ENCODE data around the gene RBM47. TPM values are rescaled to one million over a fixed set of nuclear protein-coding genes. Genes with fewer than 3 reads are reported as not detected.

RBM47 gene
- total RNA-seq, 1 donor from 2014 or later = 0.37 TPM

GRCh38 chr4:40576651-40577480 lies 52.8 kb downstream of the RBM47 start:
- Mint-ChIP-seq H3K4me3 (no peak overlapping the region), H3K9me3 (no peaks in the 10 kb centered on the region), H3K4me1 (peaks cover 10% of the 10 kb centered on the region), H3K36me3 (ENCODE audit: low read depth) (no peaks in the 10 kb centered on the region), H3K27me3 (ENCODE audit: low read depth) (no peaks in the 10 kb centered on the region), H3K27ac (ENCODE audit: unreplicated experiment) (peak overlapping the region; percentile 89)
- TF ChIP-seq CTCF (conservative IDR thresholded peaks at IDR 0.05) = no peak
- DNase-seq (ENCODE audit: low read depth, low spot score) = no peak

- Mint-ChIP-seq H3K27me3 (ENCODE audit: low read depth) (no peaks in the 10 kb centered on the region), H3K4me3 (no peak overlapping the region), H3K36me3 (ENCODE audit: low read depth) (no peaks in the 10 kb centered on the region), H3K27ac (ENCODE audit: unreplicated experiment) (no peak overlapping the region), H3K9me3 (no peaks in the 10 kb centered on the region), H3K4me1 (peaks cover 10% of the 10 kb centered on the region)
- DNase-seq (ENCODE audit: low read depth, low spot score) = no peak
- no peak for TF ChIP-seq CTCF (conservative IDR thresholded peaks at IDR 0.05)
Observed at GRCh38 chr4:40575846-40576245, 53.8 kb downstream of the RBM47 start.

GRCh38 chr4:40573593-40574311 lies 55.9 kb downstream of the RBM47 start:
- TF ChIP-seq CTCF (conservative IDR thresholded peaks at IDR 0.05) = no peak
- Mint-ChIP-seq H3K27me3 (ENCODE audit: low read depth) (no peaks in the 10 kb centered on the region), H3K4me1 (peaks cover 10% of the 10 kb centered on the region), H3K36me3 (ENCODE audit: low read depth) (no peaks in the 10 kb centered on the region), H3K4me3 (no peak overlapping the region), H3K27ac (ENCODE audit: unreplicated experiment) (no peak overlapping the region), H3K9me3 (peaks cover 2% of the 10 kb centered on the region)
- no peak for DNase-seq (ENCODE audit: low read depth, low spot score)

- no peak for TF ChIP-seq CTCF (conservative IDR thresholded peaks at IDR 0.05)
- Mint-ChIP-seq H3K4me3 (no peak overlapping the region), H3K4me1 (peaks cover 10% of the 10 kb centered on the region), H3K36me3 (ENCODE audit: low read depth) (no peaks in the 10 kb centered on the region), H3K9me3 (peaks cover 2% of the 10 kb centered on the region), H3K27me3 (ENCODE audit: low read depth) (no peaks in the 10 kb centered on the region), H3K27ac (ENCODE audit: unreplicated experiment) (no peak overlapping the region)
- no peak for DNase-seq (ENCODE audit: low read depth, low spot score)
Observed at GRCh38 chr4:40572692-40573310, 56.9 kb downstream of the RBM47 start.

GRCh38 chr4:40571208-40571607 lies 58.5 kb downstream of the RBM47 start:
- Mint-ChIP-seq H3K27ac (ENCODE audit: unreplicated experiment) (no peak overlapping the region), H3K9me3 (peaks cover 2% of the 10 kb centered on the region), H3K27me3 (ENCODE audit: low read depth) (no peaks in the 10 kb centered on the region), H3K4me3 (no peak overlapping the region), H3K4me1 (no peaks in the 10 kb centered on the region), H3K36me3 (ENCODE audit: low read depth) (no peaks in the 10 kb centered on the region)
- DNase-seq (ENCODE audit: low read depth, low spot score) = no peak
- TF ChIP-seq CTCF (conservative IDR thresholded peaks at IDR 0.05) = no peak
